ENCODE results near the gene CALHM2.
"Not testable (repeated sequence)": the region's sequence is repeated elsewhere in the genome, so short reads cannot be mapped to it uniquely, and the experiment has no call there.

CALHM2 gene

GRCh38 chr10:103428989-103429643 is 23.1 kb downstream of the CALHM2 start:
- in situ Hi-C loops (cut with MboI; ENCODE audit: low sequenced_read_pairs, unreplicated experiment), result no loop called here
- DNase-seq (ENCODE audit: low spot score), result no peak
- TF ChIP-seq CTCF (IDR thresholded peaks at IDR 0.05; ENCODE audit: borderline replicate concordance, control extremely low read depth, extremely low read depth, insufficient read depth, missing control alignments), result no peak

- TF ChIP-seq CTCF (IDR thresholded peaks at IDR 0.05; ENCODE audit: borderline replicate concordance, control extremely low read depth, extremely low read depth, insufficient read depth, missing control alignments), result no peak
- no peak for DNase-seq (ENCODE audit: low spot score)
- in situ Hi-C loops (cut with MboI; ENCODE audit: low sequenced_read_pairs, unreplicated experiment), result no loop called here
Measured at GRCh38 chr10:103427866-103428265, 24.3 kb downstream of the CALHM2 start.

- no peak for DNase-seq (ENCODE audit: low spot score)
- no peak for TF ChIP-seq CTCF (IDR thresholded peaks at IDR 0.05; ENCODE audit: borderline replicate concordance, control extremely low read depth, extremely low read depth, insufficient read depth, missing control alignments)
- in situ Hi-C loops (cut with MboI; ENCODE audit: low sequenced_read_pairs, unreplicated experiment), result no loop called here
Measured at GRCh38 chr10:103423748-103424147, 28.4 kb downstream of the CALHM2 start.

DNA sequence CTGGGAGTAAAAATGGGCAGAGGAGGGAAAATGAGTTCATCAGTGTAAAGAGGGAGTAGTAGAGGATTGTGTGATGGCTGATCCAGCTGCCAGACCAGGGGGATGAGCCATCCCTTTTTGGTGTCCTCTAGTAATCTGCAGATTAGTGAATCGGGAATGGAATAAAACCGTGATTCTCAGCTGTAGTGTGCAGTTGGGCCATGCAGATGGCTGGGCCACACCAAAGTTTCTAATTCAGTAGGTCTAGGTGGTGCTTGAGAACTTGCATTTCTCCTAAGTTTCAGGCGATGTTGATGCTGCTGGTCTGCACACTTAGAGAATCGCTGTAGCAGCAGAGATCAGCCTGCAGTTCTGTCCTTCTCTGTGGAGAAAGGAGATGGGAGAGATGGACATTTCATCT is 33.1 kb downstream of the CALHM2 start:
- no peak for DNase-seq (ENCODE audit: low spot score)
- no peak for TF ChIP-seq CTCF (IDR thresholded peaks at IDR 0.05; ENCODE audit: borderline replicate concordance, control extremely low read depth, extremely low read depth, insufficient read depth, missing control alignments)
- in situ Hi-C loops (cut with MboI; ENCODE audit: low sequenced_read_pairs, unreplicated experiment), result loop anchor here (5.0 kb wide), 1 partner anchor 68 kb away; no protein-coding TSS in a partner anchor

DNA sequence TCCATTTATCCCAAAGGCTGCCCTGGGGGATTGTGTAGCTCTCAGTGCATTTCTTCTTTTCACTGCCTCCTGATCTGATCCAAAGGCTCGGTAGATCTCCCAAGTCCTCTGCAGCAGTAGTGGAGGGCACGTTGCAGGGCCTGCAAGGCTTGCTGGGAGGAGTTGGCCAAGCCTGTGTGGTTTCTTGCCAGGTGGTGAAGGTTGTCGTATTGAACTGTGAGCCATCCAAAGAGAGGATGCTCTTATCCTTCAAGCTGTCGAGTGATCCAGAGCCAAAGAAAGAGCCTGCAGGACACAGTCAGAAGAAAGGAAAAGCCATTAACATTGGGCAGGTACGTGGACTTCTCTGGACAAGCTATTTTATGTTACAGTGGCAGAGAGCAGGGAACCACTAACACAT is 34.6 kb downstream of the CALHM2 start:
- DNase-seq (ENCODE audit: low spot score), result no peak
- TF ChIP-seq CTCF (IDR thresholded peaks at IDR 0.05; ENCODE audit: borderline replicate concordance, control extremely low read depth, extremely low read depth, insufficient read depth, missing control alignments), result no peak
- in situ Hi-C loops (cut with MboI; ENCODE audit: low sequenced_read_pairs, unreplicated experiment), result loop anchor here (5.0 kb wide), 1 partner anchor 70 kb away; no protein-coding TSS in a partner anchor

- in situ Hi-C loops (cut with MboI; ENCODE audit: low sequenced_read_pairs, unreplicated experiment), result loop anchor here (5.0 kb wide), 1 partner anchor 70 kb away; no protein-coding TSS in a partner anchor
- not testable (repeated sequence) for DNase-seq (ENCODE audit: low spot score)
Measured at GRCh38 chr10:103417148-103417469, 35.1 kb downstream of the CALHM2 start.

DNA sequence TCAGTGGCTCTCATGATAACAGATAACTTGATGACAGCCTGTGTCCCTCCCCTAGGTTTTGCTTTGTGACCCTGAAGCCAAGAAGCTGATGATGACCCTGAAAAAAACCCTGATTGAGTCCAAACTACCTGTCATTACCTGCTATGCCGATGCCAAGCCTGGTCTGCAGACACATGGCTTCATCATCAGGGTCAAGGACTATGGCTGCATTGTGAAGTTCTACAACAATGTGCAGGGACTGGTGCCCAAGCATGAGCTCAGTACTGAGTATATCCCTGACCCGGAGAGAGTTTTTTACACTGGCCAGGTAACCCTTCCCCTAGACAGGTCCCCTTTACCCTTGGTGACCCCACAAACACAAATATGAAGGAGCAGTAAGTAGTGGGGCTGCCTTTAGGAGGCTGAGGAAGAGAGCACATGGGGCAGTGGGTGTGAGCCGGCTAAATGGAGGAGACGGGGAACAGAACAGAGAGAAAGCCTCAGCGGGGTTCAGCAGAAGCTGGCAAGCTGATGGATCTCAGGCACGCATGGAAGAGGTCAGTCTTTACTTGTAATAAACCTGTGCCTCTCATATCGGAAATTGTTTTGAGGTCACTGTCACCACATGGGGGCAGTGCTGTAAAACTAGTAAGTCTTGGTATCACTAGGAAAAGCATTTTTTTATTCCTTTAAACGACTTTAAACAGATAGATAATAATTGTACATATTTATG is 35.6 kb downstream of the CALHM2 start:
- peak; percentile 59 for DNase-seq (ENCODE audit: low spot score)
- peak; percentile 72 for TF ChIP-seq CTCF (IDR thresholded peaks at IDR 0.05; ENCODE audit: borderline replicate concordance, control extremely low read depth, extremely low read depth, insufficient read depth, missing control alignments)
- in situ Hi-C loops (cut with MboI; ENCODE audit: low sequenced_read_pairs, unreplicated experiment), result loop anchor here (5.0 kb wide), 1 partner anchor 71 kb away; no protein-coding TSS in a partner anchor

Data from GM13976 (cell line).